Caco-2 (cell line): ENCODE measurements around the gene BNIPL. TPM values are rescaled to one million over a fixed set of nuclear protein-coding genes. Genes with fewer than 3 reads are reported as not detected.

Experiments used
- BruUV-seq: library from RNA; stranded (reverse); fragments of 400-500 nt; replicated peaks from 2 replicates; lab custom pipeline; 2021; lab: Mats Ljungman, UMichigan
- CTCF ChIA-PET: fragments of 300-600 bp; sonication (Branson Sonifier 250); formaldehyde crosslinking; loops from one replicate; lab custom pipeline; 2022; ENCODE audit warnings: antibody characterized with exemption; lab: Charles Lee
- POLR2A ChIA-PET: fragments of 300-600 bp; sonication (Branson Sonifier 250); formaldehyde crosslinking; loops from one replicate; lab custom pipeline; 2022; ENCODE audit warnings: antibody characterized with exemption; lab: Charles Lee
- DNase-seq, 2 experiments: peaks; one replicate each; pipeline versions ENCODE4 v3.0.0 to v3.0.0-alpha.2; 2020 to 2022
- H3K27me3 ChIP-seq: replicated peaks from 2 replicates; pipeline ENCODE4 v1.6.0; 2011; ENCODE audit warnings: low read length; ENCODE audit not compliant: control insufficient read depth, insufficient read depth
- H3K36me3 ChIP-seq: 2 replicates; pipeline ENCODE4 v1.5.1; 2011; ENCODE audit warnings: low read length; ENCODE audit not compliant: control insufficient read depth, insufficient read depth
- H3K4me1 ChIP-seq: fragments of 250-450 bp; sonication (Bioruptor Pico); 2 replicates; pipeline ENCODE4 v1.5.1; 2020; ENCODE audit warnings: mild to moderate bottlenecking
- H3K4me3 ChIP-seq: 2 replicates; pipeline ENCODE4 v1.5.1; 2011; ENCODE audit warnings: low read depth, mild to moderate bottlenecking, control low read depth, low read length
- H3K9me3 ChIP-seq: fragments of 250-450 bp; sonication (Bioruptor Pico); 2 replicates; pipeline ENCODE4 v1.5.1; 2020; ENCODE audit warnings: mild to moderate bottlenecking, moderate library complexity
- H3K27ac Mint-ChIP-seq: one replicate; pipeline ENCODE4 v1.8.0; 2022; ENCODE audit warnings: mixed read lengths; ENCODE audit not compliant: unreplicated experiment
- H3K27me3 Mint-ChIP-seq: one replicate; pipeline ENCODE4 v1.8.0; 2022; ENCODE audit warnings: mixed read lengths; ENCODE audit not compliant: insufficient read depth, unreplicated experiment
- H3K36me3 Mint-ChIP-seq: one replicate; pipeline ENCODE4 v1.8.0; 2022; ENCODE audit warnings: mild to moderate bottlenecking, mixed read lengths; ENCODE audit not compliant: insufficient read depth, unreplicated experiment
- H3K4me1 Mint-ChIP-seq: one replicate; pipeline ENCODE4 v1.8.0; 2022; ENCODE audit warnings: low read depth, mixed read lengths; ENCODE audit not compliant: unreplicated experiment
- H3K4me3 Mint-ChIP-seq: one replicate; pipeline ENCODE4 v1.8.0; 2022; ENCODE audit warnings: mild to moderate bottlenecking, moderate library complexity, mixed read lengths; ENCODE audit not compliant: unreplicated experiment
- H3K9me3 Mint-ChIP-seq: one replicate; pipeline ENCODE4 v1.8.0; 2022; ENCODE audit warnings: mixed read lengths; ENCODE audit not compliant: unreplicated experiment
- CTCF ChIP-seq, 2 experiments: fragments of 200-600 bp in 1 of 2; IDR thresholded peaks; 1 replicate in 1 of 2; 2 replicates in 1 of 2; pipeline versions ENCODE4 v1.5.1 to v1.8.0; 2011 to 2022; ENCODE audit warnings: antibody characterized with exemption in 1 of 2, control low read depth in 1 of 2, inconsistent platforms in 1 of 2, low read depth in 1 of 2, low read length in 1 of 2, mild to moderate bottlenecking in 1 of 2, moderate library complexity in 1 of 2; ENCODE audit not compliant: insufficient read depth in 1 of 2, severe bottlenecking in 1 of 2, unreplicated experiment in 1 of 2
- intact Hi-C: fragments of 100-400 bp; cut with micrococcal nuclease; formaldehyde crosslinking; loops from one replicate; pipeline ENCODE4 v1.10.0; 2022; ENCODE audit not compliant: unreplicated experiment
- total RNA-seq: library from RNA; stranded (reverse); gene quantifications from 2 replicates; pipeline ENCODE4 v1.2.3, GENCODE V29; 2022

Gene BNIPL
- total RNA-seq, 1 experiment from 2014 or later: 1.9 TPM

GRCh38 chr1:151005729-151006319 lies 30.6 kb upstream of the BNIPL start:
- no peaks in the 10 kb centered on the region for H3K27me3 ChIP-seq
- ChIA-PET POLR2A (interaction anchor here (0.5 to 1.5 kb wide), 7 partner anchors 9 to 427 kb away, joined by 3 to 11 read pairs (median 6); partner anchors contain the start of genes ANXA9 and MCL1), CTCF (interaction anchor here (0.6 to 3.0 kb wide), 15 partner anchors 10 to 427 kb away, joined by 3 to 50 read pairs (median 4); partner anchors contain the start of genes ANXA9, C1orf56 and MCL1)
- peaks cover 26% of the 10 kb centered on the region for H3K4me1 Mint-ChIP-seq
- no peak for DNase-seq
- H3K4me1 ChIP-seq: peaks cover 28% of the 10 kb centered on the region
- no peak for TF ChIP-seq CTCF (IDR thresholded peaks at IDR 0.05; ENCODE audit: insufficient read depth in 1 of 2, low read depth in 1 of 2, low read length in 1 of 2, severe bottlenecking in 1 of 2, unreplicated experiment in 1 of 2)
- no TSS peak for BruUV-seq
- H3K4me3 ChIP-seq: peak overlapping the region; percentile 64
- H3K9me3 Mint-ChIP-seq: no peaks in the 10 kb centered on the region
- no peaks in the 10 kb centered on the region for H3K9me3 ChIP-seq
- peaks cover 10% of the 10 kb centered on the region for H3K36me3 Mint-ChIP-seq
- H3K27ac Mint-ChIP-seq: peak overlapping the region; percentile 99
- intact Hi-C loops: loop anchor here (1.0 to 10.0 kb wide), 3 partner anchors 27 to 441 kb away; partner anchors contain the start of gene SETDB1
- no peaks in the 10 kb centered on the region for H3K27me3 Mint-ChIP-seq
- H3K4me3 Mint-ChIP-seq: peak overlapping the region; percentile 92
- no peaks in the 10 kb centered on the region for H3K36me3 ChIP-seq

GRCh38 chr1:151006327-151007052 lies 29.9 kb upstream of the BNIPL start, which contains the start of gene MINDY1:
TSS of gene MINDY1 (minus strand) at chr1:151006902. CDS start at chr1:151002617, 4,285 bp downstream.
- Histone ChIP-seq H3K4me1 (peaks cover 34% of the 10 kb centered on the region), H3K9me3 (no peaks in the 10 kb centered on the region), H3K36me3 (no peaks in the 10 kb centered on the region), H3K27me3 (no peaks in the 10 kb centered on the region), H3K4me3 (peak within 1 kb of the TSS; percentile 64)
- H3K27me3 Mint-ChIP-seq: no peaks in the 10 kb centered on the region
- no peaks in the 10 kb centered on the region for H3K9me3 Mint-ChIP-seq
- ChIA-PET CTCF (interaction anchor here (0.6 to 3.0 kb wide), 17 partner anchors 11 to 428 kb away, joined by 3 to 50 read pairs (median 4); partner anchors contain the start of genes ANXA9, C1orf56 and MCL1), POLR2A (interaction anchor here (0.5 to 1.5 kb wide), 13 partner anchors 9 to 603 kb away, joined by 3 to 11 read pairs (median 4); partner anchors contain the start of genes ANXA9 and MCL1)
- peaks cover 24% of the 10 kb centered on the region for H3K4me1 Mint-ChIP-seq
- peak within 1 kb of the TSS; percentile 92 for H3K4me3 Mint-ChIP-seq
- peak within 1 kb of the TSS; percentile 99 for H3K27ac Mint-ChIP-seq
- TSS peak; percentile 40 for BruUV-seq
- peak; percentile 58 to 64 for TF ChIP-seq CTCF (IDR thresholded peaks at IDR 0.05; ENCODE audit: insufficient read depth in 1 of 2, low read depth in 1 of 2, low read length in 1 of 2, severe bottlenecking in 1 of 2, unreplicated experiment in 1 of 2)
- intact Hi-C loops: loop anchor here (1.0 to 10.0 kb wide), 3 partner anchors 27 to 442 kb away; partner anchors contain the start of gene SETDB1
- peak; percentile 81 to 85 for DNase-seq
- peaks cover 13% of the 10 kb centered on the region for H3K36me3 Mint-ChIP-seq

- no peaks in the 10 kb centered on the region for H3K27me3 ChIP-seq
- TF ChIP-seq CTCF (IDR thresholded peaks at IDR 0.05; ENCODE audit: insufficient read depth in 1 of 2, low read depth in 1 of 2, low read length in 1 of 2, severe bottlenecking in 1 of 2, unreplicated experiment in 1 of 2): no peak
- H3K36me3 Mint-ChIP-seq: peaks cover 18% of the 10 kb centered on the region
- ChIA-PET CTCF (no interaction called here), POLR2A (no interaction called here)
- no peaks in the 10 kb centered on the region for H3K36me3 ChIP-seq
- H3K4me3 ChIP-seq: peak overlapping the region; percentile 71
- H3K4me1 ChIP-seq: peaks cover 44% of the 10 kb centered on the region
- H3K9me3 ChIP-seq: no peaks in the 10 kb centered on the region
- H3K9me3 Mint-ChIP-seq: no peaks in the 10 kb centered on the region
- no peaks in the 10 kb centered on the region for H3K27me3 Mint-ChIP-seq
- intact Hi-C loops: loop anchor here (5.0 to 10.0 kb wide), 2 partner anchors 81 to 443 kb away; partner anchors contain the start of gene SETDB1
- peak overlapping the region; percentile 92 for H3K4me3 Mint-ChIP-seq
- H3K27ac Mint-ChIP-seq: peak overlapping the region; percentile 99
- no peak for DNase-seq
- BruUV-seq: no TSS peak
- peaks cover 21% of the 10 kb centered on the region for H3K4me1 Mint-ChIP-seq
Measured at GRCh38 chr1:151007853-151008243, 28.5 kb upstream of the BNIPL start.
